Caco-2 (cell line): ENCODE results near the gene SLC33A1. TPM values are rescaled to one million over a fixed set of nuclear protein-coding genes. Genes with fewer than 3 reads are reported as not detected.

Source experiments
- BruUV-seq: library from RNA; stranded (reverse); fragments of 400-500 nt; replicated peaks from 2 replicates; lab custom pipeline; 2021; lab: Mats Ljungman, UMichigan
- CTCF ChIA-PET: fragments of 300-600 bp; sonication (Branson Sonifier 250); formaldehyde crosslinking; loops from one replicate; lab custom pipeline; 2022; ENCODE audit warnings: antibody characterized with exemption; lab: Charles Lee
- POLR2A ChIA-PET: fragments of 300-600 bp; sonication (Branson Sonifier 250); formaldehyde crosslinking; loops from one replicate; lab custom pipeline; 2022; ENCODE audit warnings: antibody characterized with exemption; lab: Charles Lee
- DNase-seq, 2 experiments: peaks; one replicate each; pipeline versions ENCODE4 v3.0.0 to v3.0.0-alpha.2; 2020 to 2022
- H3K27me3 ChIP-seq: replicated peaks from 2 replicates; pipeline ENCODE4 v1.6.0; 2011; ENCODE audit warnings: low read length; ENCODE audit not compliant: control insufficient read depth, insufficient read depth
- H3K36me3 ChIP-seq: 2 replicates; pipeline ENCODE4 v1.5.1; 2011; ENCODE audit warnings: low read length; ENCODE audit not compliant: control insufficient read depth, insufficient read depth
- H3K4me1 ChIP-seq: fragments of 250-450 bp; sonication (Bioruptor Pico); 2 replicates; pipeline ENCODE4 v1.5.1; 2020; ENCODE audit warnings: mild to moderate bottlenecking
- H3K4me3 ChIP-seq: 2 replicates; pipeline ENCODE4 v1.5.1; 2011; ENCODE audit warnings: low read depth, mild to moderate bottlenecking, control low read depth, low read length
- H3K9me3 ChIP-seq: fragments of 250-450 bp; sonication (Bioruptor Pico); 2 replicates; pipeline ENCODE4 v1.5.1; 2020; ENCODE audit warnings: mild to moderate bottlenecking, moderate library complexity
- H3K27ac Mint-ChIP-seq: one replicate; pipeline ENCODE4 v1.8.0; 2022; ENCODE audit warnings: mixed read lengths; ENCODE audit not compliant: unreplicated experiment
- H3K27me3 Mint-ChIP-seq: one replicate; pipeline ENCODE4 v1.8.0; 2022; ENCODE audit warnings: mixed read lengths; ENCODE audit not compliant: insufficient read depth, unreplicated experiment
- H3K36me3 Mint-ChIP-seq: one replicate; pipeline ENCODE4 v1.8.0; 2022; ENCODE audit warnings: mild to moderate bottlenecking, mixed read lengths; ENCODE audit not compliant: insufficient read depth, unreplicated experiment
- H3K4me1 Mint-ChIP-seq: one replicate; pipeline ENCODE4 v1.8.0; 2022; ENCODE audit warnings: low read depth, mixed read lengths; ENCODE audit not compliant: unreplicated experiment
- H3K4me3 Mint-ChIP-seq: one replicate; pipeline ENCODE4 v1.8.0; 2022; ENCODE audit warnings: mild to moderate bottlenecking, moderate library complexity, mixed read lengths; ENCODE audit not compliant: unreplicated experiment
- H3K9me3 Mint-ChIP-seq: one replicate; pipeline ENCODE4 v1.8.0; 2022; ENCODE audit warnings: mixed read lengths; ENCODE audit not compliant: unreplicated experiment
- CTCF ChIP-seq, 2 experiments: fragments of 200-600 bp in 1 of 2; IDR thresholded peaks; 1 replicate in 1 of 2; 2 replicates in 1 of 2; pipeline versions ENCODE4 v1.5.1 to v1.8.0; 2011 to 2022; ENCODE audit warnings: antibody characterized with exemption in 1 of 2, control low read depth in 1 of 2, inconsistent platforms in 1 of 2, low read depth in 1 of 2, low read length in 1 of 2, mild to moderate bottlenecking in 1 of 2, moderate library complexity in 1 of 2; ENCODE audit not compliant: insufficient read depth in 1 of 2, severe bottlenecking in 1 of 2, unreplicated experiment in 1 of 2
- intact Hi-C: fragments of 100-400 bp; cut with micrococcal nuclease; formaldehyde crosslinking; loops from one replicate; pipeline ENCODE4 v1.10.0; 2022; ENCODE audit not compliant: unreplicated experiment
- total RNA-seq: library from RNA; stranded (reverse); gene quantifications from 2 replicates; pipeline ENCODE4 v1.2.3, GENCODE V29; 2022

SLC33A1 gene
- total RNA-seq, 1 experiment from 2014 or later: 19.6 TPM

- no peak overlapping the region for H3K27ac Mint-ChIP-seq
- no peaks in the 10 kb centered on the region for H3K27me3 Mint-ChIP-seq
- CTCF ChIA-PET: no interaction called here
- H3K4me3 Mint-ChIP-seq: no peak overlapping the region
- no peak overlapping the region for H3K4me3 ChIP-seq
- H3K4me1 ChIP-seq: no peaks in the 10 kb centered on the region
- POLR2A ChIA-PET: no interaction called here
- no peak for DNase-seq
- peaks cover 12% of the 10 kb centered on the region for H3K36me3 Mint-ChIP-seq
- intact Hi-C loops: no loop called here
- no TSS peak for BruUV-seq
- no peaks in the 10 kb centered on the region for H3K27me3 ChIP-seq
- H3K4me1 Mint-ChIP-seq: peaks cover 7% of the 10 kb centered on the region
- no peaks in the 10 kb centered on the region for H3K9me3 Mint-ChIP-seq
- TF ChIP-seq CTCF (IDR thresholded peaks at IDR 0.05; ENCODE audit: insufficient read depth in 1 of 2, low read depth in 1 of 2, low read length in 1 of 2, severe bottlenecking in 1 of 2, unreplicated experiment in 1 of 2): no peak
- H3K9me3 ChIP-seq: no peaks in the 10 kb centered on the region
- no peaks in the 10 kb centered on the region for H3K36me3 ChIP-seq
These were observed 36.5 kb upstream of the SLC33A1 start for GRCh38 chr3:155890671-155891190.

- ChIA-PET CTCF (no interaction called here), POLR2A (no interaction called here)
- Histone ChIP-seq H3K4me1 (no peaks in the 10 kb centered on the region), H3K4me3 (no peak overlapping the region), H3K9me3 (no peaks in the 10 kb centered on the region), H3K27me3 (no peaks in the 10 kb centered on the region), H3K36me3 (no peaks in the 10 kb centered on the region)
- no peaks in the 10 kb centered on the region for H3K27me3 Mint-ChIP-seq
- no peaks in the 10 kb centered on the region for H3K9me3 Mint-ChIP-seq
- peaks cover 7% of the 10 kb centered on the region for H3K4me1 Mint-ChIP-seq
- BruUV-seq: no TSS peak
- TF ChIP-seq CTCF (IDR thresholded peaks at IDR 0.05; ENCODE audit: insufficient read depth in 1 of 2, low read depth in 1 of 2, low read length in 1 of 2, severe bottlenecking in 1 of 2, unreplicated experiment in 1 of 2): no peak
- no peak for DNase-seq
- peaks cover 5% of the 10 kb centered on the region for H3K36me3 Mint-ChIP-seq
- no peak overlapping the region for H3K4me3 Mint-ChIP-seq
- H3K27ac Mint-ChIP-seq: no peak overlapping the region
- intact Hi-C loops: no loop called here
These were observed 35.7 kb upstream of the SLC33A1 start for GRCh38 chr3:155889952-155890351.

- TF ChIP-seq CTCF (IDR thresholded peaks at IDR 0.05; ENCODE audit: insufficient read depth in 1 of 2, low read depth in 1 of 2, low read length in 1 of 2, severe bottlenecking in 1 of 2, unreplicated experiment in 1 of 2): no peak
- no peaks in the 10 kb centered on the region for H3K9me3 ChIP-seq
- H3K4me1 ChIP-seq: no peaks in the 10 kb centered on the region
- DNase-seq: no peak
- no peak overlapping the region for H3K27ac Mint-ChIP-seq
- H3K4me3 Mint-ChIP-seq: no peak overlapping the region
- ChIA-PET CTCF (no interaction called here), POLR2A (no interaction called here)
- H3K27me3 ChIP-seq: no peaks in the 10 kb centered on the region
- no peaks in the 10 kb centered on the region for H3K27me3 Mint-ChIP-seq
- intact Hi-C loops: no loop called here
- no peaks in the 10 kb centered on the region for H3K36me3 ChIP-seq
- H3K4me1 Mint-ChIP-seq: peaks cover 7% of the 10 kb centered on the region
- no TSS peak for BruUV-seq
- H3K4me3 ChIP-seq: no peak overlapping the region
- no peaks in the 10 kb centered on the region for H3K9me3 Mint-ChIP-seq
- no peaks in the 10 kb centered on the region for H3K36me3 Mint-ChIP-seq
These were observed 35.0 kb upstream of the SLC33A1 start for GRCh38 chr3:155889212-155889611.
